Gastroesophageal sphincter (tissue), 4 donors: Measurements from ENCODE around the gene CDH13. TPM values are rescaled to one million over a fixed set of nuclear protein-coding genes. Genes with fewer than 3 reads are reported as not detected.
A peak's percentile ranks its signal among the peaks of the same experiment; 100 is the strongest.

Source experiments
- ATAC-seq: fragments of 150-250 bp; one replicate; pipeline ENCODE4 v1.9.1; 2016; ENCODE audit warnings: mild to moderate bottlenecking, moderate library complexity
- H3K27ac ChIP-seq, 4 donors: fragments of 200-600 bp; sonication (generic) in 3 of 4; 1 replicate in 3 of 4; 2 replicates in 1 of 4; pipeline ENCODE4 v1.5.1; 2016 to 2019
- H3K27me3 ChIP-seq: fragments of 200-600 bp; sonication (generic); one replicate; pipeline ENCODE4 v1.5.1; 2019
- H3K36me3 ChIP-seq, 2 donors: fragments of 200-600 bp; sonication (generic); one replicate each; pipeline ENCODE4 v1.5.1; 2019; ENCODE audit warnings: control low read depth in 1 of 2
- H3K4me1 ChIP-seq, 3 donors: fragments of 200-600 bp; sonication (generic); 1 replicate in 2 of 3; 2 replicates in 1 of 3; pipeline ENCODE4 v1.5.1; 2016 to 2019; ENCODE audit warnings: control low read depth in 2 of 3
- H3K4me3 ChIP-seq, 2 donors: fragments of 200-600 bp; sonication (generic); one replicate each; pipeline ENCODE4 v1.5.1; 2019; ENCODE audit warnings: mild to moderate bottlenecking in 1 of 2, moderate library complexity in 1 of 2
- H3K9me3 ChIP-seq, 3 donors: fragments of 200-600 bp; sonication (generic); one replicate each; pipeline ENCODE4 v1.5.1; 2017 to 2019; ENCODE audit warnings: control low read depth in 2 of 3
- EP300 ChIP-seq: sonication (generic); formaldehyde crosslinking; IDR thresholded peaks from one replicate; pipeline ENCODE4 v1.6.1; 2017; ENCODE audit warnings: antibody characterized with exemption, mild to moderate bottlenecking
- POLR2A ChIP-seq, 2 donors: fragments of 450-650 bp; IDR thresholded peaks; one replicate each; pipeline ENCODE4 v1.6.1; 2017; ENCODE audit warnings: antibody characterized with exemption in 2 of 2, mild to moderate bottlenecking in 2 of 2, moderate library complexity in 1 of 2
- POLR2AphosphoS5 ChIP-seq: sonication (generic); formaldehyde crosslinking; IDR thresholded peaks from one replicate; pipeline ENCODE4 v1.6.1; 2017; ENCODE audit warnings: antibody characterized with exemption
- WGBS, 2 donors: methylation state at CpG; one replicate each; pipeline ENCODE4 v1.1.5; 2018; ENCODE audit warnings: low coverage in 1 of 2; 5-methylcytosine and 5-hydroxymethylcytosine counted together
- total RNA-seq, 4 donors: library from RNA; depleted of rRNA; stranded (reverse); fragments of >200 nt; gene quantifications; one replicate each; pipeline ENCODE4 v1.1.0, GENCODE V29; 2016
- TF ChIP-seq, protein P1 (sequence below), 4 experiments: fragments of 200-600 bp in 2 of 4; fragments of 450-650 bp in 2 of 4; sonication (generic) in 1 of 4; IDR thresholded peaks; one replicate each; pipeline ENCODE4 v1.5.1; 2017 to 2019; ENCODE audit warnings: antibody characterized with exemption in 4 of 4, mild to moderate bottlenecking in 2 of 4, moderate library complexity in 2 of 4

Gene CDH13
- total RNA-seq, 4 donors from 2014 or later = 4.2 to 22.3 (median 11.4) TPM

- TF ChIP-seq POLR2A (IDR thresholded peaks at IDR 0.05) = no peak
- no peak for TF ChIP-seq EP300
- TF ChIP-seq, protein P1, sequence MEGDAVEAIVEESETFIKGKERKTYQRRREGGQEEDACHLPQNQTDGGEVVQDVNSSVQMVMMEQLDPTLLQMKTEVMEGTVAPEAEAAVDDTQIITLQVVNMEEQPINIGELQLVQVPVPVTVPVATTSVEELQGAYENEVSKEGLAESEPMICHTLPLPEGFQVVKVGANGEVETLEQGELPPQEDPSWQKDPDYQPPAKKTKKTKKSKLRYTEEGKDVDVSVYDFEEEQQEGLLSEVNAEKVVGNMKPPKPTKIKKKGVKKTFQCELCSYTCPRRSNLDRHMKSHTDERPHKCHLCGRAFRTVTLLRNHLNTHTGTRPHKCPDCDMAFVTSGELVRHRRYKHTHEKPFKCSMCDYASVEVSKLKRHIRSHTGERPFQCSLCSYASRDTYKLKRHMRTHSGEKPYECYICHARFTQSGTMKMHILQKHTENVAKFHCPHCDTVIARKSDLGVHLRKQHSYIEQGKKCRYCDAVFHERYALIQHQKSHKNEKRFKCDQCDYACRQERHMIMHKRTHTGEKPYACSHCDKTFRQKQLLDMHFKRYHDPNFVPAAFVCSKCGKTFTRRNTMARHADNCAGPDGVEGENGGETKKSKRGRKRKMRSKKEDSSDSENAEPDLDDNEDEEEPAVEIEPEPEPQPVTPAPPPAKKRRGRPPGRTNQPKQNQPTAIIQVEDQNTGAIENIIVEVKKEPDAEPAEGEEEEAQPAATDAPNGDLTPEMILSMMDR (IDR thresholded peaks at IDR 0.05) = no peak
- peak; percentile 75 for TF ChIP-seq POLR2AphosphoS5
- H3K4me3 ChIP-seq = no peak overlapping the region
- peak; percentile 77 for ATAC-seq
Observed at GRCh38 chr16:82699711-82700495, 73.1 kb downstream of the CDH13 start.

DNA sequence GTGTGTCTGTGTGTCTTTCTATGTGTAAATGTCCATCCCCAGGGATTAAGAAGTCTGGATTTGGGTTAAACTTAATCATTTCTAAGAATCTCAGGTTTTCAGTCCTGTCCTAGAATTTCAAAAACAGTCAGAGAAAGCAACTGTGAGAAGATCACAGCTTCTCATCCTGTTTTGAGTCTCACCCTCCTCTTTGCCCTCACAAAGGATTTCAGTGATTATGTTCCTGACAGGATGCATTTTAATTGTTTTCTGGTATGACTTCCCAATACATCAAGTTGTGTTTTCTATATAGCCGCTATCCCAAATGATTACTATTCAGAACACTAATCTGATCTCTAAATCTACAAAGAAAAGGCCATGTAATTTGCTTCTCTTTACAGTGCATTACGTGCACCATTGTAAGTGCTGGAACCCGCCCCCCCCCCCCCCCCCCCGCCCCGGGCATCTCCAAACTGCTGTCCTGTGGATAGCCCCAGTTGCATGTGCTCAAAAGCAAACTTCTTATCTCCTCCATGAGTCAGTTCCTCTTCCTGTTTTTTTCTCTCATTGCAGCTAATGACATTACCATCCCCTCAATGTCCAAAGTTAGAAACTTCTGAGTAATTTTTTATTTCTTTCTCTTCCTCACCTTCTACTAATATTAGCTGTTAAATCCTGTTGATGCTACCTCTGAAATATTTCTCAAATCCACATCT is 73.9 kb downstream of the CDH13 start:
- TF ChIP-seq, protein P1 (IDR thresholded peaks at IDR 0.05) = no peak
- no peak for TF ChIP-seq POLR2A (IDR thresholded peaks at IDR 0.05)
- TF ChIP-seq EP300 = no peak
- TF ChIP-seq POLR2AphosphoS5 = no peak
- H3K27ac ChIP-seq = no peak overlapping the region

More at GRCh38 chr16:82699711-82700495, 73.1 kb downstream of the CDH13 start:
- peaks cover 0 to 29% (median 0%) of the 10 kb centered on the region in 3 donors for H3K4me1 ChIP-seq
- no peaks in the 10 kb centered on the region for H3K27me3 ChIP-seq
- WGBS, 2 donors = 56 to 58% methylated on average over 9 of the region's 9 CpGs
- H3K9me3 ChIP-seq = no peaks in the 10 kb centered on the region
- H3K27ac ChIP-seq = peak overlapping the region in 3 of 4 donors; percentile 3 to 32 (median 15)
- no peaks in the 10 kb centered on the region for H3K36me3 ChIP-seq

DNA sequence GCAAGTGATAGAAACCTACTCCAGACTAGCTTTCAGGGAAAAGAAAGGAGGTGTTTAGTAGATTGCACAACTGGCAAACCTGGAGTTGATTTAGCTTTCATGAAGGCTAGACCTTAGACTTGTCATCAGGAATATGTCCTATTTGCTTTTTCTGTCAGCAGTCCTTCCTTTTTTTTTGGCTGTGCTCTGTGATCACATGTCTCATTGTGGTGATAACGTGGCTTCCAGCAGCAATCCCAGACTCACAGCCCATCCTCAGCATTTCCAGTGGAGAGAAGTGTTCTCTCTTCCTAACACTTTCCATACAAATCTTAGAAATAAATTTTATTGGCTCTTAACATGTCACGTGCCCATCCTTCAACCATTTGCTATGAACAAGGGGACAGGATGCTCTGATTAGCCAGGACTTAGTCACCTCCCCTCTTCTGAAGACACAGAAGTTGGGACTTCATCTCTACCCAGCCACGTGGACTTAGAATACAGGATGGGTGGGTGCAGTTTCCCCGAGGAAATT is 74.7 kb downstream of the CDH13 start:
- Histone ChIP-seq H3K36me3 (no peaks in the 10 kb centered on the region), H3K4me1 (peaks cover 0 to 29% (median 0%) of the 10 kb centered on the region in 3 donors), H3K4me3 (no peak overlapping the region), H3K9me3 (no peaks in the 10 kb centered on the region), H3K27me3 (no peaks in the 10 kb centered on the region), H3K27ac (no peak overlapping the region)
- no peak for ATAC-seq
- WGBS, 2 donors = 63 to 72% methylated on average over 2 to 4 of the region's 4 CpGs
- TF ChIP-seq EP300 (no peak), POLR2A (IDR thresholded peaks at IDR 0.05) (no peak), POLR2AphosphoS5 (no peak)
- TF ChIP-seq, protein P1 (IDR thresholded peaks at IDR 0.05) = no peak

More for the DNA sequence above, 73.9 kb downstream of the CDH13 start:
- ATAC-seq = no peak
- Histone ChIP-seq H3K4me1 (peaks cover 0 to 29% (median 0%) of the 10 kb centered on the region in 3 donors), H3K27me3 (no peaks in the 10 kb centered on the region), H3K4me3 (no peak overlapping the region), H3K9me3 (no peaks in the 10 kb centered on the region), H3K36me3 (no peaks in the 10 kb centered on the region)
- 37 to 100% methylated on average over 1 to 2 of the region's 5 CpGs for WGBS, 2 donors

GRCh38 chr16:82703161-82703560 is 76.4 kb downstream of the CDH13 start:
- H3K9me3 ChIP-seq = no peaks in the 10 kb centered on the region
- TF ChIP-seq POLR2A (IDR thresholded peaks at IDR 0.05) = no peak
- TF ChIP-seq, protein P1 (IDR thresholded peaks at IDR 0.05) = no peak
- no peak for TF ChIP-seq EP300
- TF ChIP-seq POLR2AphosphoS5 = no peak
- WGBS, 2 donors = 83 to 100% methylated on average over 1 of the region's 2 CpGs
- no peak for ATAC-seq
- H3K4me1 ChIP-seq = peaks cover 0 to 29% (median 0%) of the 10 kb centered on the region in 3 donors
- H3K27ac ChIP-seq = no peak overlapping the region
- H3K4me3 ChIP-seq = no peak overlapping the region
- H3K27me3 ChIP-seq = no peaks in the 10 kb centered on the region
- H3K36me3 ChIP-seq = no peaks in the 10 kb centered on the region
